Measurements from ENCODE around the gene ASS1.

- TF ChIP-seq CTCF (IDR thresholded peaks at IDR 0.05) (no peak), EP300 (IDR thresholded peaks at IDR 0.05; ENCODE audit: low read depth) (no peak), POLR2A (IDR thresholded peaks at IDR 0.05) (no peak), POLR2AphosphoS5 (IDR thresholded peaks at IDR 0.05) (no peak)
These were observed 22.2 kb upstream of the ASS1 start for GRCh38 chr9:130422546-130422945.

Data from transverse colon (tissue), 4 donors.